ENCODE measurements around the gene CACNA2D3.

- no peak for TF ChIP-seq CTCF (IDR thresholded peaks at IDR 0.05; ENCODE audit: insufficient read depth, low read length, poor library complexity, severe bottlenecking)
- TF ChIP-seq EZH2phosphoT487 (conservative IDR thresholded peaks at IDR 0.05; ENCODE audit: low read length) = no peak
These were observed 397.1 kb downstream of the CACNA2D3 start for GRCh38 chr3:54519493-54519892.

Data from SU-DHL-6 (cell line).